ENCODE data around the gene P3H4. TPM values are rescaled to one million over a fixed set of nuclear protein-coding genes. Genes with fewer than 3 reads are reported as not detected.

P3H4 gene
- total RNA-seq, 4 donors from 2014 or later, result 1.8 to 4.0 (median 2.9) TPM

Other genes starting within 250 kb of the P3H4 start
- gene KRT9, start 239.9 kb downstream of the P3H4 start, total RNA-seq, result not detected
- not detected for gene KRT14, start 225.1 kb downstream of the P3H4 start, total RNA-seq
- gene KRT16, start 199.2 kb downstream of the P3H4 start, total RNA-seq, result under 1 TPM in 1 of 4 donors, not detected in 3; 0.34 TPM
- gene KRT17, start 187.4 kb downstream of the P3H4 start, total RNA-seq, result not detected
- gene EIF1, start 123.1 kb downstream of the P3H4 start, total RNA-seq, result 100 to 1,000 TPM; 222 to 842 (median 375) TPM
- not detected for gene GAST, start 99.6 kb downstream of the P3H4 start, total RNA-seq
- under 1 TPM in 1 of 4 donors, not detected in 3; 0.22 TPM for gene HAP1, start 77.3 kb downstream of the P3H4 start, total RNA-seq
- 100 to 1,000 TPM in 3 of 4 donors, 10 to 100 TPM in 1; 88.8 to 135 (median 113) TPM for gene JUP, start 25.2 kb downstream of the P3H4 start, total RNA-seq
- 10 to 100 TPM in 2 of 4 donors, 1 to 10 TPM in 2; 7.0 to 12.9 (median 9.7) TPM for gene FKBP10, start 1.1 kb upstream of the P3H4 start, total RNA-seq
- gene NT5C3B, start 24.3 kb upstream of the P3H4 start, total RNA-seq, result 10 to 100 TPM; 13.8 to 27.6 (median 23.1) TPM
- under 1 TPM in 1 of 4 donors, not detected in 3; 0.31 TPM for gene KLHL10, start 25.9 kb upstream of the P3H4 start, total RNA-seq
- 1 to 10 TPM; 2.2 to 4.7 (median 3.8) TPM for gene KLHL11, start 53.5 kb upstream of the P3H4 start, total RNA-seq
- 10 to 100 TPM; 20.8 to 35.0 (median 30.7) TPM for gene ACLY, start 107.0 kb upstream of the P3H4 start, total RNA-seq
- gene ODAD4, start 118.7 kb upstream of the P3H4 start, total RNA-seq, result 1 to 10 TPM in 1 of 4 donors, under 1 TPM in 2, not detected in 1; 0.13 to 1.3 (median 0.20) TPM
- 10 to 100 TPM; 15.1 to 26.2 (median 20.4) TPM for gene CNP, start 154.8 kb upstream of the P3H4 start, total RNA-seq
- gene DNAJC7, start 205.5 kb upstream of the P3H4 start, total RNA-seq, result 10 to 100 TPM; 64.4 to 78.9 (median 66.4) TPM
- 10 to 100 TPM; 48.8 to 77.0 (median 63.4) TPM for gene NKIRAS2, start 208.1 kb upstream of the P3H4 start, total RNA-seq
- under 1 TPM; 0.13 to 0.86 (median 0.38) TPM for gene C17orf113, start 238.7 kb upstream of the P3H4 start, total RNA-seq